HepG2 (cell line): ENCODE measurements around the gene QKI. TPM values are rescaled to one million over a fixed set of nuclear protein-coding genes. Genes with fewer than 3 reads are reported as not detected.
A peak's percentile ranks its signal among the peaks of the same experiment; 100 is the strongest.

Experiments used
- ARID3A ChIP-seq: IDR thresholded peaks from 2 replicates; pipeline ENCODE4 v1.6.1; 2012; ENCODE audit warnings: low read depth, low read length, improper control_type of control experiment
- CEBPG ChIP-seq: IDR thresholded peaks from 2 replicates; pipeline ENCODE4 v1.6.1; 2016
- FOXA3 ChIP-seq: IDR thresholded peaks from 2 replicates; pipeline ENCODE4 v1.6.1; 2016; ENCODE audit warnings: missing genetic modification reagents, missing compliant biosample characterization
- FOXJ3 ChIP-seq: sonication (generic); formaldehyde crosslinking; IDR thresholded peaks from 2 replicates; pipeline ENCODE4 v1.4.0; 2020; ENCODE audit warnings: missing genetic modification reagents, mild to moderate bottlenecking, borderline replicate concordance
- GTF2F1 ChIP-seq: fragments of 150-350 bp; IDR thresholded peaks from 2 replicates; pipeline ENCODE4 v1.6.1; 2014; ENCODE audit warnings: low read length
- HNF1A ChIP-seq, 2 experiments: sonication (generic) in 1 of 2; formaldehyde crosslinking in 1 of 2; IDR thresholded peaks; 2 replicates each; pipeline versions ENCODE4 v1.4.0 to v1.6.1; 2016 to 2020; ENCODE audit warnings: borderline replicate concordance in 1 of 2, low read depth in 1 of 2, mild to moderate bottlenecking in 1 of 2, missing genetic modification reagents in 1 of 2
- MED1 ChIP-seq: sonication (generic); formaldehyde crosslinking; IDR thresholded peaks from 2 replicates; pipeline ENCODE4 v1.4.0; 2020; ENCODE audit warnings: missing genetic modification reagents
- MXI1 ChIP-seq: IDR thresholded peaks from 3 replicates; pipeline ENCODE4 v1.6.1; 2012; ENCODE audit warnings: low read depth, low read length, inconsistent platforms, borderline replicate concordance
- SNAI1 ChIP-seq: sonication (generic); formaldehyde crosslinking; IDR thresholded peaks from 2 replicates; pipeline ENCODE4 v1.5.0; 2020; ENCODE audit warnings: mild to moderate bottlenecking, missing genetic modification reagents, borderline replicate concordance
- SOX5 ChIP-seq: IDR thresholded peaks from 2 replicates; pipeline ENCODE4 v1.6.1; 2016; ENCODE audit warnings: borderline replicate concordance
- SP5 ChIP-seq: IDR thresholded peaks from 2 replicates; pipeline ENCODE4 v1.6.1; 2016; ENCODE audit warnings: low read depth, borderline replicate concordance
- TBX2 ChIP-seq: sonication (generic); formaldehyde crosslinking; IDR thresholded peaks from 2 replicates; pipeline ENCODE4 v1.5.0; 2020; ENCODE audit warnings: missing genetic modification reagents, mild to moderate bottlenecking, borderline replicate concordance
- TCF7 ChIP-seq: sonication (generic); IDR thresholded peaks from 2 replicates; pipeline ENCODE4 v1.6.1; 2016; ENCODE audit warnings: antibody characterized with exemption, low read depth
- ZNF280D ChIP-seq: sonication (generic); formaldehyde crosslinking; IDR thresholded peaks from 2 replicates; pipeline ENCODE4 v1.5.1; 2020; ENCODE audit warnings: mild to moderate bottlenecking, missing genetic modification reagents
- ZNF296 ChIP-seq: sonication (generic); formaldehyde crosslinking; conservative IDR thresholded peaks from 2 replicates; pipeline ENCODE4 v1.5.0; 2020; ENCODE audit warnings: mild to moderate bottlenecking, missing genetic modification reagents
- ZNF337 ChIP-seq: sonication (generic); formaldehyde crosslinking; IDR thresholded peaks from 2 replicates; pipeline ENCODE4 v1.5.1; 2020; ENCODE audit warnings: missing genetic modification reagents, low read depth, mild to moderate bottlenecking, borderline replicate concordance
- ZNF574 ChIP-seq: sonication (generic); formaldehyde crosslinking; IDR thresholded peaks from 2 replicates; pipeline ENCODE4 v1.4.0; 2020; ENCODE audit warnings: missing genetic modification reagents
- polyA plus RNA-seq, 8 experiments: library from polyadenylated mRNA; depleted of rRNA in 3 of 8; stranded (reverse) in 7 of 8; unstranded in 1 of 8; fragments of >200 nt; fragmentation: Illumina TruSeq in 4 of 8; extraction: Trizol in 4 of 8; gene quantifications; 2 replicates each; pipeline versions ENCODE4 v1.2.1 to v1.2.3, GENCODE V29; 2011 to 2016; ENCODE audit warnings: low read depth in 4 of 8, missing spikeins in 1 of 8, mixed read lengths in 1 of 8; ENCODE audit not compliant: insufficient read depth in 1 of 8
- total RNA-seq, 5 experiments: library from RNA; depleted of rRNA; stranded (reverse); fragments of >200 nt; fragmentation: Illumina TruSeq; extraction: Trizol; gene quantifications; 2 replicates each; pipeline ENCODE4 v1.2.3, GENCODE V29; 2016; ENCODE audit warnings: low read depth in 1 of 5

The QKI gene
- total and polyA plus RNA-seq, 2 of the 13 experiments (the other 11 are each of a cell fraction or from before 2014, with no cell fraction given) = 136 to 137 TPM

- peak; percentile 65; the same call in 1 of the 2 replicates for TF ChIP-seq TBX2 (CRISPR knock-in tag)
- no peak for TF ChIP-seq HNF1A (IDR thresholded peaks at IDR 0.05; ENCODE audit: low read depth)
- peak; percentile 32; the same call in 1 of the 2 replicates for TF ChIP-seq HNF1A (CRISPR knock-in tag; IDR thresholded peaks at IDR 0.05; ENCODE audit: borderline replicate concordance)
- TF ChIP-seq FOXJ3 (CRISPR knock-in tag) = no peak
- TF ChIP-seq SOX5 = peak; percentile 27; the same call in 1 of the 2 replicates
- TF ChIP-seq ZNF574 = no peak
- no peak for TF ChIP-seq GTF2F1
- no peak for TF ChIP-seq ZNF296 (CRISPR knock-in tag)
- peak; percentile 40; the same call in 1 of the 2 replicates for TF ChIP-seq TCF7
- TF ChIP-seq MXI1 = no peak
- TF ChIP-seq FOXA3 (CRISPR knock-in tag) = peak; percentile 8; the same call in 1 of the 2 replicates
- TF ChIP-seq ZNF337 (CRISPR knock-in tag) = no peak
- TF ChIP-seq ZNF280D (CRISPR knock-in tag) = peak; percentile 77; the same call in 1 of the 2 replicates
- TF ChIP-seq CEBPG (CRISPR knock-in tag) = peak; percentile 25
- TF ChIP-seq SNAI1 (CRISPR knock-in tag) = no peak
- peak; percentile 45; the same call in 1 of the 2 replicates for TF ChIP-seq MED1 (CRISPR knock-in tag)
- TF ChIP-seq ARID3A = no peak
- peak; percentile 78; the same call in 1 of the 2 replicates for TF ChIP-seq SP5
These were observed 4.8 kb upstream of the QKI start (continued) for GRCh38 chr6:163409712-163410111.
